Progenitor cell of endocrine pancreas (in vitro differentiated cells): ENCODE measurements around the gene AGRP. TPM values are rescaled to one million over a fixed set of nuclear protein-coding genes. Genes with fewer than 3 reads are reported as not detected.

Source experiments
- DNase-seq: peaks from one replicate; pipeline ENCODE4 v3.0.0; 2021; ENCODE audit warnings: low spot score; ENCODE audit not compliant: unreplicated experiment
- H3K27ac Mint-ChIP-seq: 2 replicates; pipeline ENCODE4 v1.8.0; 2021; ENCODE audit warnings: mild to moderate bottlenecking, moderate library complexity, mixed read lengths
- H3K27me3 Mint-ChIP-seq: 2 replicates; pipeline ENCODE4 v1.8.0; 2021; ENCODE audit warnings: mixed read lengths
- H3K36me3 Mint-ChIP-seq: 2 replicates; pipeline ENCODE4 v1.8.0; 2022; ENCODE audit warnings: mixed read lengths; ENCODE audit not compliant: insufficient read depth
- H3K4me1 Mint-ChIP-seq: 2 replicates; pipeline ENCODE4 v1.8.0; 2021; ENCODE audit warnings: low read depth, mixed read lengths
- H3K4me3 Mint-ChIP-seq: 2 replicates; pipeline ENCODE4 v1.8.0; 2021; ENCODE audit warnings: low read depth, mild to moderate bottlenecking, moderate library complexity, mixed read lengths
- H3K9me3 Mint-ChIP-seq: 2 replicates; pipeline ENCODE4 v1.8.0; 2021; ENCODE audit warnings: low read depth, mixed read lengths
- long read RNA-seq: library from polyadenylated mRNA; unstranded; transcript quantifications from one replicate; pipeline ENCODE4 v2.0.0, GENCODE V29; 2020
- total RNA-seq: library from RNA; stranded (reverse); gene quantifications from 2 replicates; pipeline ENCODE4 v1.2.1, GENCODE V29; 2021
- TF ChIP-seq, protein P1 (sequence below): fragments of 200-600 bp; sonication (generic); IDR thresholded peaks from one replicate; pipeline ENCODE4 v1.5.0; 2021; ENCODE audit warnings: antibody characterized with exemption, mild to moderate bottlenecking; ENCODE audit not compliant: unreplicated experiment

Gene AGRP
- total RNA-seq, result not detected in 2 replicates
- long read RNA-seq, result 0 reads

GRCh38 chr16:67483150-67483549 is at the start of gene AGRP:
AGRP (minus strand) TSS chr16:67483547; CDS start chr16:67483398, 149 bp downstream.
- Mint-ChIP-seq H3K27me3 (no peaks in the 10 kb centered on the region), H3K36me3 (no peaks in the 10 kb centered on the region), H3K9me3 (no peaks in the 10 kb centered on the region), H3K4me1 (peaks cover 22% of the 10 kb centered on the region), H3K4me3 (peak within 1 kb of the TSS; percentile 100), H3K27ac (peak within 1 kb of the TSS; percentile 73)
- DNase-seq, result no peak
- TF ChIP-seq, protein P1, sequence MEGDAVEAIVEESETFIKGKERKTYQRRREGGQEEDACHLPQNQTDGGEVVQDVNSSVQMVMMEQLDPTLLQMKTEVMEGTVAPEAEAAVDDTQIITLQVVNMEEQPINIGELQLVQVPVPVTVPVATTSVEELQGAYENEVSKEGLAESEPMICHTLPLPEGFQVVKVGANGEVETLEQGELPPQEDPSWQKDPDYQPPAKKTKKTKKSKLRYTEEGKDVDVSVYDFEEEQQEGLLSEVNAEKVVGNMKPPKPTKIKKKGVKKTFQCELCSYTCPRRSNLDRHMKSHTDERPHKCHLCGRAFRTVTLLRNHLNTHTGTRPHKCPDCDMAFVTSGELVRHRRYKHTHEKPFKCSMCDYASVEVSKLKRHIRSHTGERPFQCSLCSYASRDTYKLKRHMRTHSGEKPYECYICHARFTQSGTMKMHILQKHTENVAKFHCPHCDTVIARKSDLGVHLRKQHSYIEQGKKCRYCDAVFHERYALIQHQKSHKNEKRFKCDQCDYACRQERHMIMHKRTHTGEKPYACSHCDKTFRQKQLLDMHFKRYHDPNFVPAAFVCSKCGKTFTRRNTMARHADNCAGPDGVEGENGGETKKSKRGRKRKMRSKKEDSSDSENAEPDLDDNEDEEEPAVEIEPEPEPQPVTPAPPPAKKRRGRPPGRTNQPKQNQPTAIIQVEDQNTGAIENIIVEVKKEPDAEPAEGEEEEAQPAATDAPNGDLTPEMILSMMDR, result no peak

DNA sequence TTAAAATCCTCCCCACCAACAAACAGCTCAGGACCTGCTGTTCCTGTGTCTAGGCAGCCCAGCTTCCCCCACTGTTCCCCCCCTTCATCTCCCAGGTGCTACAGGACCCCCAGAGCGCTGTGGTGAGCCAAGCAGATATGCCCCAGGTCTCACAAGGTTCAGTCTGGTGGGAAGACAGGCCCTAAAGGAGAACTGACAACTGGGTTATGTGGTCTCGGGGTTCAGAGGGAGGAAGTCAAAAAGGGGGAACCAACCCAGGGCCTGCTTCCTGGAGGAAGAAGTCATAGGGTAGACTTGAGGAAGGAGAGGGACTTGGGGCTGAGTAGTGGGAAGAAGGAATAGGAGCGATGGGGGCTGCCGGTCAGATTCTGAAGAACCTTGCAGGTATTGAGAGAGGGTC is 47.9 kb upstream of the AGRP start:
- Mint-ChIP-seq H3K4me3 (peak overlapping the region; percentile 43), H3K9me3 (no peaks in the 10 kb centered on the region), H3K36me3 (no peaks in the 10 kb centered on the region), H3K4me1 (peaks cover 15% of the 10 kb centered on the region), H3K27ac (no peak overlapping the region), H3K27me3 (peaks cover 18% of the 10 kb centered on the region)
- TF ChIP-seq, protein P1, result no peak
- no peak for DNase-seq

DNA sequence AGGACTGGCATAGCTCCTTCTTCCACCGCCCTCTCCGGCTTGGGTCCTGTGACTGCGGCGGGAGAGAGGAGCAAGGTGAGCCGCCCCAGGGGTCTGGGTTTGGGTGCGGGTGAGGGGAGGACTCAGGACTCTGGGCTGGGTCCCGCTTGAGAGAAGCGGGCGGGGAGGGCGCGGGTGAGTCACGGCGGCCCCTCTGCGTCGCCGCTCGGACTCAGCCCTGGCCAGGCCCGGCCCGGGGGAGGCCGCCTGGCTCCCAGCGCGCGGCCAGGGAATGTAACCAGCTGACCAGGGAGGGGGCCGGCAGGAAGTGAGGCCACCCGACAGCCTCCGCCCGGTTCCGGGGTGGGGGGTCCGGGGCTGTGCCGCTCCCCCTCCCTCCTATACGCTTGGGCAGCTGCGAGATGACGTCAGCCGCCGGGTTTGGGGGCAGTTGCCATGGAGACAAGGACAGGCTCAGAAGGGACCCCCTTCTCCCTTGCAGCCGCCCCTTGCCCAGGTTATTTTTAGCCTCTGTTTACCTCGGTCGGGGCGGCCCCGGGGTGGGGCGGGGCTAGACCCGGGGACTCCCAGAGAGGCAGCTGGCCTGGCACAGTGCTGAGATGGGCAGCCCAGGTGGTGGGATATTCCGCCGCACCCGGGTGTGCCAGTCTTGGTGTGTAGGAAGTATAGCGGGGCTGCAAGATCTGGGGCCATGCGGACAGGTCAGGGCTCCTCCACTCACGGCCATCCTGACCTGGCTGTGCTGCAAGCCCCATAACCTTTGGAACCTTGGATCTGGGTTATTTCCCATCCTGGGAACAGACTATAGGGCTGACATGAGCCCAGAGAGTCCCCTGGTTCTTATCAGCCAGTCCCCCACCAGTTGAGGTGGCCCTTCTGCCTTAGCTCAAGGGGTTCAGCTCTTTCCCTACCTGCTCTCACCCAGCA is 46.9 kb upstream of the AGRP start:
- H3K27me3 Mint-ChIP-seq, result peaks cover 15% of the 10 kb centered on the region
- no peaks in the 10 kb centered on the region for H3K9me3 Mint-ChIP-seq
- H3K27ac Mint-ChIP-seq, result peak overlapping the region; percentile 93
- no peak for DNase-seq
- H3K4me3 Mint-ChIP-seq, result peak overlapping the region; percentile 87
- H3K4me1 Mint-ChIP-seq, result peaks cover 15% of the 10 kb centered on the region
- TF ChIP-seq, protein P1, result no peak
- H3K36me3 Mint-ChIP-seq, result no peaks in the 10 kb centered on the region

GRCh38 chr16:67529582-67530012 is 46.2 kb upstream of the AGRP start:
- DNase-seq, result no peak
- TF ChIP-seq, protein P1, result no peak
- peaks cover 19% of the 10 kb centered on the region for H3K27me3 Mint-ChIP-seq
- peak overlapping the region; percentile 93 for H3K27ac Mint-ChIP-seq
- peaks cover 15% of the 10 kb centered on the region for H3K4me1 Mint-ChIP-seq
- peak overlapping the region; percentile 87 for H3K4me3 Mint-ChIP-seq
- no peaks in the 10 kb centered on the region for H3K36me3 Mint-ChIP-seq
- no peaks in the 10 kb centered on the region for H3K9me3 Mint-ChIP-seq

DNA sequence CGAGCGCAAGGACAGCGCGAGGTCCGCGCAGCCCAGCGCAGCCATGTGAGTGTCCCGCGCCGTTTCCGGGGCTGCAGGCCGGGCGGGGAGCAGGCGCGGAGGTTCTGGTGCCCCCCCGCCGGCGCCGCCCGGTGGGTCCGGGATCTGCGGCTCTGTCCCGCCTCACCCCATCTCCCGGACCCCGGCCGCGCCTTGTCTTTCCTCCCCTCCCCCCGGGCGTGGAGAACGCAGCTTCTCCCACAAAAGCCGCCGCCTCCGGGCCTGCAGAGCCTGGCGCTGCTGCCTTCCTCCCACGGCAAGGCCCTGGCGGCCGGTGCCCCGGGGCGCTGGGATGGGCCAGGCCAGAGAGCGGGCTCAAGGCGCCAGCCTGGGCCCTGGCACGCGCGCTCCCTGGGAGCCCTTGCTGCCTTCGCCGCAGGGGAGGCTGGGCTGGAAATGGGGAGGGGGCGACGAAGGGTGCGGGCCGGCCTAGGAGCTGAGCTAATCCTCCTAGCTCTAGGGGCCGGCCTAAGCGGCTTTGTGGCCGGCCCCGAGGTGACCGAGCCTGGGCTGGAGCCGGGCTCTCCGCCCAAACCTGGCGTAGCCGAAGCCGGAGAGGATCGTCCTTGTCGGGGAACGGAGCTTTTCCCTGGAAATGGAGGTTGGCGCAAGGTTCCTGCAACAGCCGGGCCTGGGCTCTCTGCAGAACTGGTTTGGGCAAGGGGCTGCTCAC is 45.7 kb upstream of the AGRP start:
- Mint-ChIP-seq H3K4me1 (peaks cover 15% of the 10 kb centered on the region), H3K9me3 (no peaks in the 10 kb centered on the region), H3K4me3 (peak overlapping the region; percentile 87), H3K36me3 (no peaks in the 10 kb centered on the region), H3K27me3 (peaks cover 24% of the 10 kb centered on the region), H3K27ac (peak overlapping the region; percentile 93)
- peak; percentile 41 for DNase-seq
- TF ChIP-seq, protein P1, result no peak
